ENCODE results near the gene ORAI2.

- TF ChIP-seq CTCF (optimal IDR thresholded peaks at IDR 0.05 in 1 of 3, IDR thresholded peaks at IDR 0.05 in 1 of 3, conservative IDR thresholded peaks at IDR 0.05 in 1 of 3; ENCODE audit: extremely low read depth in 1 of 3, insufficient read depth in 2 of 3, low read length in 3 of 3) (no peak), EZH2 (IDR thresholded peaks at IDR 0.05; ENCODE audit: low read length) (no peak)
Observed at GRCh38 chr7:102392330-102392729, 41.0 kb upstream of the ORAI2 start.
